PC-9 (cell line): Measurements from ENCODE around the gene MEX3C.

Experiments
- EZH2 ChIP-seq: fragments of 200-600 bp; sonication (generic); IDR thresholded peaks from 2 replicates; pipeline ENCODE4 v1.8.0; 2017; ENCODE audit warnings: antibody characterized with exemption, low read depth
- TF ChIP-seq, protein P1 (sequence below): fragments of 200-600 bp; sonication (generic); conservative IDR thresholded peaks from 2 replicates; pipeline ENCODE4 v1.6.1; 2017; ENCODE audit warnings: mixed run types, antibody characterized with exemption, mild to moderate bottlenecking, moderate library complexity

DNA sequence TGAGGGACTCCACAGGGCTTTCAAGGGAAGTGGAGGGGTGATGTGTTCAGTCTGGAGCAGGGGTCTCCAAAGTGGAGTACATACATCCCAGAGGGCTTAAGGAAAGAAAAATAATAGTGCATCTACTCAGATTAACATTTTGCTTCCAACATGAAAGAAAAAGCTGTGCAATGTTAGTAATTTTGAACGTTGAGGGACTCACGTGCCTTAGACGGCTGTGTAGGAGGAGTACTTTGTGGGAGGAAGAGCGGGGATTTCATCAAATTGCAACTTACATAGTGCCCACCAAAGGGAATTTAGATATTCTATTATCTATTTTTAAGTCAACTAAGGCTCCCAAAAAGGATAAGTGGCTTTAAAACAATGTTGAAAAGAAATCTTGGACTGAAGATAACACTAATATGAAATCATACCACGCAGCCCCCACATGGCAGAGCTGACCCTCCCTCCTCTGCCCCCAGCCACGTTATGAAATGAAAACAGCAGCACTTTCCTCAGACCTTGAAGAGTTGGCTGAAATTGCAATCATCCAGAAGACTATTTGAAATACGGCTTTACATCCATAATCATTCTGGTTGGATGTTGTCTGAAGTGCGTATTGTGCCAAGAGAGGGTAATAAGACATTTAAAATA, 42.9 kb downstream of the MEX3C start:
- TF ChIP-seq, protein P1, sequence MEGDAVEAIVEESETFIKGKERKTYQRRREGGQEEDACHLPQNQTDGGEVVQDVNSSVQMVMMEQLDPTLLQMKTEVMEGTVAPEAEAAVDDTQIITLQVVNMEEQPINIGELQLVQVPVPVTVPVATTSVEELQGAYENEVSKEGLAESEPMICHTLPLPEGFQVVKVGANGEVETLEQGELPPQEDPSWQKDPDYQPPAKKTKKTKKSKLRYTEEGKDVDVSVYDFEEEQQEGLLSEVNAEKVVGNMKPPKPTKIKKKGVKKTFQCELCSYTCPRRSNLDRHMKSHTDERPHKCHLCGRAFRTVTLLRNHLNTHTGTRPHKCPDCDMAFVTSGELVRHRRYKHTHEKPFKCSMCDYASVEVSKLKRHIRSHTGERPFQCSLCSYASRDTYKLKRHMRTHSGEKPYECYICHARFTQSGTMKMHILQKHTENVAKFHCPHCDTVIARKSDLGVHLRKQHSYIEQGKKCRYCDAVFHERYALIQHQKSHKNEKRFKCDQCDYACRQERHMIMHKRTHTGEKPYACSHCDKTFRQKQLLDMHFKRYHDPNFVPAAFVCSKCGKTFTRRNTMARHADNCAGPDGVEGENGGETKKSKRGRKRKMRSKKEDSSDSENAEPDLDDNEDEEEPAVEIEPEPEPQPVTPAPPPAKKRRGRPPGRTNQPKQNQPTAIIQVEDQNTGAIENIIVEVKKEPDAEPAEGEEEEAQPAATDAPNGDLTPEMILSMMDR, result no peak
- no peak for TF ChIP-seq EZH2
